Fibroblast of villous mesenchyme (primary cell): ENCODE data around the gene PAQR8. TPM values are rescaled to one million over a fixed set of nuclear protein-coding genes. Genes with fewer than 3 reads are reported as not detected.

Source experiments
- DNase-seq: peaks from one replicate; pipeline ENCODE4 v3.0.0-alpha.2; 2010; ENCODE audit warnings: low read depth
- H3K4me3 ChIP-seq: 2 replicates; pipeline ENCODE4 v1.5.1; 2011; ENCODE audit warnings: low read depth, mild to moderate bottlenecking, low read length
- total RNA-seq: library from RNA; depleted of rRNA; stranded (reverse); fragments of >200 nt; gene quantifications from 2 replicates; pipeline ENCODE4 v1.2.3, GENCODE V29; 2012
- TF ChIP-seq, protein P1 (sequence below): IDR thresholded peaks from 2 replicates; pipeline ENCODE4 v1.5.1; 2012; ENCODE audit warnings: low read depth, mild to moderate bottlenecking, low read length; ENCODE audit not compliant: insufficient read depth

The PAQR8 gene
- total RNA-seq, 1 donor = 4.7 TPM

DNA sequence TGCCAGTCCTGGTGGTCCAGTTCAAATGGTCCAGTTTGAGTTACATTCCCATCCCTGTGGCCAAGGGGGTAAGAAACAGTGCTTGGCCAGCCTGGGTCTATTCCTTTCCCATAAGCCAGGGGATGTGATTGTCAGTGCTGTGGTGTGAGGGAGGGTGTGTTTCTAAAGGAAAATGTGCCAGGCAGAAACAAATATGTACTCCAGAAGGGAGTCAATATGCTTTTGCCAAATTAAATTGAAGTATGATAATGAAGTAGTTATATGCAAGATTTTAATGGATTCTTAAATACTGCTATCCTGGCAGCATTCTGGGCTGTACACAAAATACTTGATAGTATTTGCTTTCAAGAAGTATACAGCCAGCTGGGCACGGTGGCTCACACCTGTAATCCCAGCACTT lies 16.6 kb upstream of the PAQR8 start:
- TF ChIP-seq, protein P1, sequence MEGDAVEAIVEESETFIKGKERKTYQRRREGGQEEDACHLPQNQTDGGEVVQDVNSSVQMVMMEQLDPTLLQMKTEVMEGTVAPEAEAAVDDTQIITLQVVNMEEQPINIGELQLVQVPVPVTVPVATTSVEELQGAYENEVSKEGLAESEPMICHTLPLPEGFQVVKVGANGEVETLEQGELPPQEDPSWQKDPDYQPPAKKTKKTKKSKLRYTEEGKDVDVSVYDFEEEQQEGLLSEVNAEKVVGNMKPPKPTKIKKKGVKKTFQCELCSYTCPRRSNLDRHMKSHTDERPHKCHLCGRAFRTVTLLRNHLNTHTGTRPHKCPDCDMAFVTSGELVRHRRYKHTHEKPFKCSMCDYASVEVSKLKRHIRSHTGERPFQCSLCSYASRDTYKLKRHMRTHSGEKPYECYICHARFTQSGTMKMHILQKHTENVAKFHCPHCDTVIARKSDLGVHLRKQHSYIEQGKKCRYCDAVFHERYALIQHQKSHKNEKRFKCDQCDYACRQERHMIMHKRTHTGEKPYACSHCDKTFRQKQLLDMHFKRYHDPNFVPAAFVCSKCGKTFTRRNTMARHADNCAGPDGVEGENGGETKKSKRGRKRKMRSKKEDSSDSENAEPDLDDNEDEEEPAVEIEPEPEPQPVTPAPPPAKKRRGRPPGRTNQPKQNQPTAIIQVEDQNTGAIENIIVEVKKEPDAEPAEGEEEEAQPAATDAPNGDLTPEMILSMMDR = no peak

DNA sequence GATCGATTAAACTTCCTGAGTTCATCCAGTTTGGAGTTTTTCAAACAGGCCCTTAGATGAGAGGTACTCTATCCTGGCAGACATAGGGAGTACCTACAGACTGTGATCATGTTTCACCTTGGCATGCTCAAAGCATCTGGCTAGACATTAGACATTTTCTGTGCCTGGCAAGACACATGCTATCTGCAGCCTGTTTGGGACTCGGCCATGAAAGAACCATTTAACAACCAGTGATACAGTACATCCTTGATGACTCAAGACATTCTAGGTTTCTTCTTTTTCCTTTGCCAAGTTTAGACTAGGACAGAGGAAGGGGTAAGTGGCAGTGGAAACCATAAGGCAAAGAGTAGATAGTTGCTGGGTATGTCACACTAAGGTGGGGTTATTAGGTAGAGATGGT lies 15.4 kb upstream of the PAQR8 start:
- DNase-seq = no peak
- H3K4me3 ChIP-seq = no peak overlapping the region
- TF ChIP-seq, protein P1 = no peak

More for the DNA sequence above, 16.6 kb upstream of the PAQR8 start:
- no peak overlapping the region for H3K4me3 ChIP-seq
- no peak for DNase-seq

DNA sequence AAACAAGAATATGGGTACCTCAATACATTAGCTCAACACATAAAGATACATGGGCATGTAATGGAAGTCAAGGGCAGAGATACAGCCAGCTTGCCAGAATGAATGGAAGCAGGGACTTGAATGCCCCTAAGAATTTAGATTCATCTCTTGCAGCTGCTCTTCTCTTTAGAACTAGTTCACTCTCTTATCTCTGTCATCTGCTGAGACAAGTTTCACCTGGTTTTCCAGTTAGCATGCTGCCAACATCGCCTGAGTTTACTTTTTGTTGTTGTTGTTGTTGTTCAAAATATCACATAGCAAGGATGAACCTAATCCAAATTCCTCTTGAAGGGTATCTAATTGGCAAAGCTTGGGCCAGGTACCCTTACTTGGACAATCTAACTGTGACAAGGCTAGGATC lies 14.1 kb upstream of the PAQR8 start:
- TF ChIP-seq, protein P1 = no peak
- H3K4me3 ChIP-seq = no peak overlapping the region
- no peak for DNase-seq

DNA sequence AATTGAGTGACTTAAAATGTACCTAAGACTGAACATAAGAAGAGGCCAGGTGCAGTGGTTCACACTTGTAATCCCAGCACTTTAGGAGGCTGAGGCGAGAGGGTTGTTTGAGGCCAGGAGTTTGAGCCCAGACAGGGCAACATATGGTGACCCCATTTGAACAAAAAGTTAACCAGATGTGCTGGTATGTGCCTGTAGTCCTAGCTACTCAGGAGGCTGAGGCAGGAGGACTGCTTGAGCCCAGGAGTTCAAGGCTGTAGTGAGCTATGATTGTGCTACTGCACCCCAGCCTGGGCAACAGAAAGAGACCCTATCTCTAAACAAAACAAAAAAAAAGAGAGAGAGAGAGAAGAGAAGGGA lies 10.1 kb upstream of the PAQR8 start:
- H3K4me3 ChIP-seq = no peak overlapping the region

DNA sequence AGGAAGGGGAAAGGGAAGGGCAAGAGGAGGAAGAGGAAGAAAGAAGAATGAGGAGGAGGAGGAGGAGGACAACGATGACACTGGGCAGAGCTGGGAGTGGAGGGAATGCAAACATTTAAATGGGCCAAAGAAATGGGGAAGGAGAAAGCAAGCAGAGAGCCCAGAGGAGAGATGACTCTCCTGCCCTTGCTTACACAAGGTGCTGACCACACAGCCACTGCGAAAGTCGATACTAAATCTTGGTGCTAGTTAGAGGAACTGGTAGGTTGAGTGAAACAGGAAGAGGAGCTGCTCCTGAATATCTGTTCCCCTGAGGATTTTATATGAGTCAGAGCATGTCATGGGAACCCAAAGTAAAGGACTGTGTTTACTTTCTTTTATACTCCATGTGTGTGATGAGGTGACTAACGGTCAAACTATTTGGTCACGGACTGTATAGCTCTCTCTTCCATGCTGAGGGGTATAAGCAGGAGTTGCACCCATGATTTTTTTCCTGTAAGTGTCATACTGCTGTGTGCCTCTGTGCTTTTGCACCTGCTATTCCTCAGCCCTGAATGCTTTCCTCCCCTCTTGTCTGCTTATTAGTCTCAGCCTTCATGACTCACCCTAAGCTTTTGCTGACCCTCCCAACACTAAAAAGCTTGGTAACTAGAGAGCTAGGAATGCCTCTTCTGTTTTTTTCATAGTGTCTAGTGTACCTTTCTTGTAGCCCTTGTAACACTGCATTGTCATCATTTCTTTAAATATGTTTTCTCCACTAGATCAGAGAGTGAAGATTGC lies 9.5 kb upstream of the PAQR8 start:
- TF ChIP-seq, protein P1 = no peak
- DNase-seq = peak; percentile 94
- H3K4me3 ChIP-seq = no peak overlapping the region

More for the DNA sequence above, 10.1 kb upstream of the PAQR8 start:
- TF ChIP-seq, protein P1 = no peak
- no peak for DNase-seq

DNA sequence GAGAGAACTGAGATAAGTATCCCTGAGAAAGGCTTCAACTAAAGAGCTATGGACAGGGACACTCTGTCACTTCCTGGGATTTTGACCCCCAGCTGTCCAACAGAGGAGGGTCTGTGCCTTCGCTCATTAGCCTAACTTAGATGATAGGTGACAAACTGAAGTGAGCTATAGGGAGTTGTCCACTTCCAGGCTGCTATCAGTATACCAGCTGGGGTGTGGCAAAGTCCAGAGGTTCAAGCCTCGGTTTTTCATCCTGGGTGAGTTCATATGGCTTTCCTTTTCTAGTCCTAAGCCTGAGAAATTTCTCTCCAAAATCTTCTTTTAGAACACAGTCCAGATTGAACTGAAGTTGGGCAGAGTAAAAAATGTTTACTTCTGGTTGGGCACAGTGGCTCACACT lies 5.9 kb upstream of the PAQR8 start:
- DNase-seq = no peak
- TF ChIP-seq, protein P1 = no peak
- H3K4me3 ChIP-seq = no peak overlapping the region

DNA sequence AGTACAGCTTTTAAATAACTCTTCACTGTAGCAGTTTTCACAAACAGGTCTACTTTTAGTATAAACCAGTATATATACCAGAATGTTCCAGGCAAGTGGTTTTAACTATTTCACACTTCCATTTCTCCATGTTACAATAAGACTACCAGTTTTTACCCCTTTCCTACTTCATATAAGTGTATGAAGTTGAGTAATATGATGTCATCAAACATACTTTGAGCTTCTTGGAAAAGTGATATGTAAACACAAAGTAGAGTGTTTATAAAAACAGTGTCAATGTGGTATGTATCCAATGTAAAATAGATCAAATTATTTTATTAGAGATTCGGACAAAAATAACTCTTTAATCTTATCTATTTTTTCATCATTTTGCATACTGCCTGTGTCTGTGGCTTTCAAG lies 2.5 kb upstream of the PAQR8 start:
- DNase-seq = peak; percentile 58

More for the DNA sequence above, 2.5 kb upstream of the PAQR8 start:
- H3K4me3 ChIP-seq = no peak overlapping the region
- TF ChIP-seq, protein P1 = no peak
